IPS-NIHi7 (cell line): ENCODE data around the gene SDC3.

Source experiments
- DNase-seq: peaks from one replicate; pipeline ENCODE4 v3.0.0; 2012; ENCODE audit warnings: mixed read lengths; ENCODE audit errors: extremely low spot score

Gene SDC3

DNA sequence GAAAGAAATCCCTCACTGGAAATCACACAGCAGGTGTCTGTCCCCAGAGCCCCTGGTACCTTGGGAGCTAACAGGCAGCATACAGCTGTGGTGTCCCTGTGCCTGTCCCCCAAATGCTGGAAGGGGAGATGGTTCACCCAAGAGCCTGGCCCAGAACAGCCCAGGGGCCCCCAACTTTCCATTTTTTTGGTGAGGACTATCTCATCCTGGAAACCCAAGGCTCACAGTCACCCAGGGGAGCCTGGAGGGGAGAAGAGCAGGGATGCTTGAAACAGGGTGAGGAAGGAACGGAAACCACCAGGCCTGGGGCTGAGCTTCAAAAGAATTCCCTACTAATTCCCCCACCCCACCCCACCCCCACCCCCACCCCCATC, 3.6 kb downstream of the SDC3 start:
- no peak for DNase-seq

GRCh38 chr1:30904191-30904961, 4.2 kb downstream of the SDC3 start:
- DNase-seq = no peak

- DNase-seq = no peak
Measured at GRCh38 chr1:30903343-30904034, 5.1 kb downstream of the SDC3 start.

DNA sequence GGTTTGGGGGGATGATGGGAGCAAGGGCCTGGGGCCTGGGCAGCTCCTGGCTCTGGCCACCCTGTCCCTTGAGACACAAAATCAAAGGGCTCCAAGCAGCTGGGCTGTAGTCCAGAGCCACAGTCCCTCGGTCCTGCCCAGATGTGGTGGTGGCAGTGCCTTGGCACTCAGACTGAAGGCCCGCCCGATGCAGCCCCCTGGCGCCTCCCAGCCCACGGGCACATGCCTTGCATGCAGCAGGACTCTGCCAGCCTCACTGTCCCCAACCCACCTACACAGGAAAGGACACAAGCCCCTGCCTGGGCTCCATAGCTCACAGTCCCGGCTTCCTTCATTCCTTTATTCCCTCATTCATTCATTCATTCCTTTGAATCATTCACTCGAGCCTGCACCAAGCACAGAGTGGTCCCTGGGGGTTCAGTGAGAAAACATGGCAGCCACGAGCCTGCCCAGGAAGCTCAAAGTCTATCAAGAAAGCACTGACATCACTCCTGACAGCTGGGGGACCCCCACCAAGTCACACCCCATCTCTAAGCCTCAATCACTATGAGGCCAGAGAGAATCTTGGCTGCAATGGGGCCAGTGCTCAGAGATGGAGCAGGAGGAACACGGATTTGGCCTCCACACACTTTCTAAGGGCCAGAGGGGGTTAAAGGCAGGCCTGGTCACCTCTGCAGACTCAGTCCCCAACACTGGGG, 5.8 kb downstream of the SDC3 start:
- no peak for DNase-seq

DNA sequence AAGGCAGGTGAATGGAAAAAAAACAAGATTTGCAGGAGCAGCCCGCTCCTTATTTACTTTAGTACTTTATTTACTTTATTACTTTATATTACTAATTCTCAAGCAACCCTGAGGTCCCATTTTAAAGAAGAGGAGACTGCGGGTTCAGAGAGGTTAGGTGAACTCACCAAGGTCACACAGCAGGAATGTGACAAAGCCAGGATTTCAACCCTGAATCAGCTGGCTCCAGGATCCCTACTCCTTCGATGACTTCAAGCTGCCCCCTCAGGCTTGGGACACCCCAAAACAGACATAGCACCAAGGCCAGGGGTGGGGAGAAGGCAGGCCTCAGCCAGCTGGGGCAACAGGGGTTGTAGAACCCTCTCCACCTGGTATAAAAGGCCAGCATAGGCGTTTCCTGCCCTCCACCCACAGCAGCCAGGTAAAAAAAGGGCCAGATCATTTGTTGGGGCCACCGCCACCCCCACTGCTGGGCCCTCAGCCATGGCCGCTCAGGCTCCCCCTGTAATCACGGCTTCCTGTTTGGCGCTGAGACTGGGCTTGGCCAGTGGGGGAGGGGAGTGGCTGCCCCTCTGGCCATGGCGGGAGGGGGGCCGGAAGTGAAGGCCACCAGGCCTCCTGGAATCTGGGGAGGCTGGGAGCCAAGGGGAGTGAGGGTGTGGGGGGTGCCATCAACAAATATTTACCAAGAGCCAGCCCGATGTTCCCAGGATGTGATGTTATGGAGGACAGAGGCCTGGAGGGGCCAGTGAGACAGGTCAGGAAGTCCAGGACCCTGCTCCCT, 6.6 kb downstream of the SDC3 start:
- DNase-seq = no peak

GRCh38 chr1:30900931-30901560, 7.5 kb downstream of the SDC3 start:
- no peak for DNase-seq

GRCh38 chr1:30900486-30900885, 8.1 kb downstream of the SDC3 start:
- DNase-seq = no peak

- DNase-seq = no peak
Measured at GRCh38 chr1:30899577-30900389, 8.8 kb downstream of the SDC3 start.

- DNase-seq = no peak
Measured at GRCh38 chr1:30898031-30898815, 10.3 kb downstream of the SDC3 start.

- no peak for DNase-seq
Measured at GRCh38 chr1:30896905-30897304, 11.7 kb downstream of the SDC3 start.

- DNase-seq = no peak
Measured at GRCh38 chr1:30895944-30896660, 12.5 kb downstream of the SDC3 start.

DNA sequence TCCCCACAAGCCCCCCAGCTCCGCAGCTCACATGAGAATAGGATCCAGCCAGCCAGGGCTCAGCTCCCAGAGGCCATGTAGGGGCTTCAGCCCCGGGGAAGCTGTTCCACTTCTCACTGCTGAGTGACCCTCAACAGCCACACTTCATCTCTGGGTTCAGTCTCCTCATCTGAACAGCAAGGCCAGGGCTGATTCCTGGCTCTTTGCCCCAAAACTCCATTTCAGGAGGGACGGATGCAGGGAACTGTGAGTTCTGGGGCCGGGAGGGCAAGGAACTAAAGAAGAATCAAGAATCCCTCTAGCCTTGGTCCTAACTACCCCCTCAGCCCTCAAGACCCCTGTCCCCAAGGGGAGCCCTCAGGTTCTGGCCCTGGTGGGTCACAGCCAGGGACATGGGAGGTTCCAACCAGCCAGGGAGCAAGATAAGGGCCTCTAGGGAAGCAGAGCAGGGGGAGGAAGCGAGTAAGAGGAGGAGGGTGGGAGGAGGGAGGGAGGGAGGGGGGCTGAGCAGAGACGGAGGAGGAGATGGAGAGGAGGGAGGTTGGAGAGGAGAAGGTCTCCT, 13.1 kb downstream of the SDC3 start:
- DNase-seq = no peak

DNA sequence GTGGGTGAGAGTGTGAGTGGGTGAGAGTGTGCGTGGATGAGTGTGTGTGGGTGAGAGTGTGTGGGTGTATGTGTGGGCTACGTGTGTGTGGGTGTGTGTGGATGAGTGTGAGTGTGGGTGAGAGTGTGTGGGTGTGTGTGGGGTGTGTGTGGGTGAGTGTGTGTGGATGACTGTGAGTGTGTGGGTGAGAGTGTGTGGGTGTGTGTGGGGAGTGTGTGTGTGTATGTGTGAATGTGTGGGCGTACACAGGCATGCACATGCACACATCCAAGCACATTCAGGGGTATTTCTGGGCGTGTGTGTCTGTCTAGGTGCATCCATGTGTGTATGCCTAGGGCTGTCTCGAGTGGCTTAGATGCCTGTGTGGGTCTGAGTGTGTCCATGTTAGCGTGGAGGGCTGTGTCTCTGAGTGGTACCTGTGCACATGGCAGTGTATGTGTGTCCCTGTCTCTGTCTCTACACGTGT, 14.0 kb downstream of the SDC3 start:
- no peak for DNase-seq

DNA sequence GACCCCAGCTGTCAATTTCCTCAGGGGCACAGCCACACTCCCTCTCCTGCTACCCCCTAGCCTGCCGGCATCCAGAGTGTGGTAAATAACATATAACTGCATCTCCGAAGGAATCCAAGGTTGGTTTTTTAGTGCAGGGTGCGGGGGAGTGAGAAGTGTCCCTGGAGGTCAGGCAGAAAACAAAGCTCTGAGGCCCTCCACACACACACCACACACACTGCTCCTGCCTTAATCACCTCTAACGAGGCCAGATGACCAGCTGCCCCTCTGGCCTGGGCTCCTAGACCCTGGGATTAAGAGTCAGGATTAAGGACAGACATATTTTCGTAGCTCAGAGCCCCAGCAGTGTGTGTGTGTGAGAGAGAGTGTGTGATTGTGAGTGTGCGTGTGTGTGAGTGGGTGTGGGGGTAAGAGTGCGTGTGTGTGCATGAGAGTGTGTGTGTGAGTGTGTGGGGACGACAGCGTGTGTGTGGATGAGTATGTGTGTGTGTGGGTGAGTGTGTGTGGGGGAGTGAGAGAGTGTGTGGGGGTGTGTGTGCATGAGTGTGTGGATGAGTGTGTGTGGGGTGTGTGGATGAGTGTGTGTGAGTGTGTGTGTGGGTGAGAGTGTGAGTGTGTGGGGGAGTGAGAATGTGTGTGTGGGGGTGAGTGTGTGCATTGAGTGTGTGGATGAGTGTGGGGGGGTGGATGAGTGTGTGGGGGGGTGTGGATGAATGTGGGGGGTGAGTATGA, 14.6 kb downstream of the SDC3 start:
- no peak for DNase-seq

GRCh38 chr1:30892671-30893073, 15.9 kb downstream of the SDC3 start:
- no peak for DNase-seq

DNA sequence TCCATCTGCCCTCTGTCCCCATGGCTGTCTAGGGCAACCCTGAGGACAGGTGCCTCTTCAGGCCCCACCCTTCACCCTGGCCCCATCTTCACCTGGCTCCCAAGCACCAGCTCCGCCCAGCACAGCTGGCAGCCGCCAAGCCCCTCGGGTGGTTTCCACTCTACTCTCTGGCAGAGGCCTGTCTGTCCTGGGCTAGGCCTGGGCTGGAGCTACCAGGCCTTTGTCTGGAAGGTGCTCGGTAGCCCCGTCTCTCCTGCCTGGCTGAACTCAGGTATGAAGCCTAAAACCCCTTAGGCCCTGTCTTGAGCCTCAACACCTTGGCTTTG, 17.4 kb downstream of the SDC3 start:
- no peak for DNase-seq

GRCh38 chr1:30890502-30891226, 17.9 kb downstream of the SDC3 start:
- DNase-seq = no peak

GRCh38 chr1:30889511-30889910, 19.0 kb downstream of the SDC3 start:
- DNase-seq = no peak
